HepG2 (cell line): ENCODE results near the gene FRMD1. TPM values are rescaled to one million over a fixed set of nuclear protein-coding genes. Genes with fewer than 3 reads are reported as not detected.

Experiments
- ATAC-seq: fragments of 200-7000 bp; cut with Tn5 transposase; 3 replicates; pipeline ENCODE4 v1.9.1; 2020; ENCODE audit warnings: mild to moderate bottlenecking, moderate library complexity
- BruUV-seq: library from RNA; stranded (reverse); fragments of 400-500 nt; replicated peaks from 2 replicates; lab custom pipeline; 2021; lab: Mats Ljungman, UMichigan
- CTCF ChIA-PET: fragments of 300-600 bp; formaldehyde crosslinking; extraction: SDS; loops from one replicate; lab custom pipeline; 2021; ENCODE audit warnings: low total read pairs, inconsistent platforms, low intra/inter-chr PET ratio; lab: Yijun Ruan, JAX
- POLR2A ChIA-PET: fragments of 350-600 bp; sonication (Branson Sonifier 250); formaldehyde crosslinking; loops from one replicate; lab custom pipeline; 2020; ENCODE audit warnings: antibody characterized with exemption, inconsistent platforms; lab: Yijun Ruan, JAX
- DNase-seq: peaks from one replicate; pipeline ENCODE4 v3.0.0-alpha.2; 2015; ENCODE audit warnings: low spot score
- FAIRE-seq: peaks from 3 replicates; lab custom pipeline; 2011; peaks lifted over from hg19 to GRCh38; lab: Jason Lieb, UNC
- H2AFZ ChIP-seq: one replicate; pipeline ENCODE4 v1.6.1; 2011; ENCODE audit warnings: low read length, inconsistent platforms
- H3K27ac ChIP-seq: fragments of 300-600 bp; 3 replicates; pipeline ENCODE4 v1.8.0; 2011; ENCODE audit warnings: mixed run types, mild to moderate bottlenecking, mixed read lengths, low read length, inconsistent platforms; ENCODE audit not compliant: insufficient read depth; ENCODE audit errors: extremely low read length
- H3K27me3 ChIP-seq, 2 experiments: fragments of 200-600 bp in 1 of 2; 2 replicates in 1 of 2; 3 replicates in 1 of 2; pipeline versions ENCODE4 v1.6.0 to v1.8.0; 2011; ENCODE audit warnings: low read length in 2 of 2, mild to moderate bottlenecking in 2 of 2, moderate library complexity in 2 of 2, inconsistent platforms in 1 of 2; ENCODE audit not compliant: insufficient read depth in 2 of 2, control insufficient read depth in 1 of 2
- H3K36me3 ChIP-seq, 2 experiments: fragments of 200-600 bp in 1 of 2; replicated peaks in 1 of 2; 2 replicates in 1 of 2; 3 replicates in 1 of 2; pipeline versions ENCODE4 v1.5.1 to v1.8.0; 2011; ENCODE audit warnings: low read length in 2 of 2, inconsistent platforms in 1 of 2; ENCODE audit not compliant: insufficient read depth in 2 of 2, control insufficient read depth in 1 of 2
- H3K4me1 ChIP-seq: 2 replicates; pipeline ENCODE4 v1.5.1; 2012; ENCODE audit warnings: low read length, inconsistent platforms; ENCODE audit not compliant: insufficient read depth
- H3K4me2 ChIP-seq: 2 replicates; pipeline ENCODE4 v1.6.0; 2011; ENCODE audit warnings: low read depth, low read length, inconsistent platforms
- H3K4me3 ChIP-seq, 3 experiments: fragments of 200-600 bp in 1 of 3; sonication (generic), shearing (Covaris generic) in 1 of 3; replicated peaks in 1 of 3; 2 replicates each; pipeline ENCODE4 v1.5.1; 2011 to 2016; ENCODE audit warnings: low read length in 3 of 3, inconsistent platforms in 2 of 3, low read depth in 2 of 3, mild to moderate bottlenecking in 2 of 3, control low read depth in 1 of 3, mixed read lengths in 1 of 3; ENCODE audit not compliant: insufficient read depth in 1 of 3
- H3K79me2 ChIP-seq: one replicate; pipeline ENCODE4 v1.6.1; 2011; ENCODE audit warnings: low read length, inconsistent platforms; ENCODE audit not compliant: insufficient read depth
- H3K9ac ChIP-seq: 2 replicates; pipeline ENCODE4 v1.6.0; 2011; ENCODE audit warnings: mild to moderate bottlenecking, low read depth, low read length, inconsistent platforms; ENCODE audit not compliant: insufficient read depth
- H3K9me3 ChIP-seq: 2 replicates; pipeline ENCODE4 v1.5.1; 2012; ENCODE audit warnings: mild to moderate bottlenecking, low read length
- H4K20me1 ChIP-seq: 2 replicates; pipeline ENCODE4 v1.6.0; 2011; ENCODE audit warnings: inconsistent platforms, mild to moderate bottlenecking, low read length, moderate library complexity; ENCODE audit not compliant: insufficient read depth
- FOXO1 ChIP-seq: sonication (generic); formaldehyde crosslinking; IDR thresholded peaks from 2 replicates; pipeline ENCODE4 v1.4.0; 2020; ENCODE audit warnings: missing genetic modification reagents
- GABPA ChIP-seq, 2 experiments: IDR thresholded peaks; 2 replicates each; pipeline ENCODE4 v1.6.1; 2011 to 2016; ENCODE audit warnings: low read depth in 2 of 2, low read length in 1 of 2, missing biosample characterization in 1 of 2, missing genetic modification characterization in 1 of 2
- PRDM10 ChIP-seq: sonication (generic); formaldehyde crosslinking; IDR thresholded peaks from 2 replicates; pipeline ENCODE4 v1.4.0; 2020; ENCODE audit warnings: low read depth, missing genetic modification reagents
- ZC3H13 ChIP-seq: sonication (generic); formaldehyde crosslinking; IDR thresholded peaks from 2 replicates; pipeline ENCODE4 v1.8.1; 2023; ENCODE audit warnings: mild to moderate bottlenecking, missing genetic modification reagents, moderate library complexity
- ZNF333 ChIP-seq: sonication (generic); formaldehyde crosslinking; IDR thresholded peaks from 2 replicates; pipeline ENCODE4 v1.4.0; 2020; ENCODE audit warnings: mild to moderate bottlenecking, missing genetic modification reagents, borderline replicate concordance
- ZNF350 ChIP-seq: sonication (generic); formaldehyde crosslinking; IDR thresholded peaks from 2 replicates; pipeline ENCODE4 v1.4.0; 2020; ENCODE audit warnings: mild to moderate bottlenecking, low read depth, missing genetic modification reagents, borderline replicate concordance
- WGBS: methylation state at CpG from one replicate; pipeline ENCODE4 v1.1.6; 2017; ENCODE audit warnings: low lambda C conversion rate; 5-methylcytosine and 5-hydroxymethylcytosine counted together
- in situ Hi-C: cut with HindIII; loops from 2 replicates; pipeline ENCODE4 v1.10.0; 2017; ENCODE audit warnings: low pct_unique_long_range_greater_than_20kb; ENCODE audit not compliant: extremely low pct_ligation_motif_present
- intact Hi-C: fragments of 100-400 bp; cut with micrococcal nuclease; formaldehyde crosslinking; loops from one replicate; pipeline ENCODE4 v1.10.0; 2022; ENCODE audit not compliant: unreplicated experiment
- polyA plus RNA-seq, 8 experiments: library from polyadenylated mRNA; depleted of rRNA in 3 of 8; stranded (reverse) in 7 of 8; unstranded in 1 of 8; fragments of >200 nt; fragmentation: Illumina TruSeq in 4 of 8; extraction: Trizol in 4 of 8; gene quantifications; 2 replicates each; pipeline versions ENCODE4 v1.2.1 to v1.2.3, GENCODE V29; 2011 to 2016; ENCODE audit warnings: low read depth in 4 of 8, missing spikeins in 1 of 8, mixed read lengths in 1 of 8; ENCODE audit not compliant: insufficient read depth in 1 of 8
- total RNA-seq, 5 experiments: library from RNA; depleted of rRNA; stranded (reverse); fragments of >200 nt; fragmentation: Illumina TruSeq; extraction: Trizol; gene quantifications; 2 replicates each; pipeline ENCODE4 v1.2.3, GENCODE V29; 2016; ENCODE audit warnings: low read depth in 1 of 5
- TF ChIP-seq, protein P1 (sequence below): IDR thresholded peaks from 2 replicates; pipeline ENCODE4 v1.6.1; 2016; ENCODE audit warnings: control low read depth

Gene FRMD1
- total and polyA plus RNA-seq, 2 of the 13 experiments (the other 11 are each of a cell fraction or from before 2014, with no cell fraction given): 0.01 TPM; not detected in 1

GRCh38 chr6:168072730-168073129, 6.3 kb downstream of the FRMD1 start:
- intact Hi-C loops: no loop called here
- Histone ChIP-seq H3K27me3 (peaks cover 4 to 49% of the 10 kb centered on the region in 2 experiments), H3K4me1 (no peaks in the 10 kb centered on the region), H3K4me3 (no peak overlapping the region), H3K27ac (no peak overlapping the region), H3K9ac (no peak overlapping the region), H3K79me2 (no peaks in the 10 kb centered on the region), H3K9me3 (no peaks in the 10 kb centered on the region), H4K20me1 (no peaks in the 10 kb centered on the region; the same call in 1 of the 2 replicates), H3K4me2 (no peak overlapping the region), H3K36me3 (no peaks in the 10 kb centered on the region), H2AFZ (no peak overlapping the region)
- WGBS: 24% methylated on average over 4 of the region's 4 CpGs
- no peak for DNase-seq
- BruUV-seq: no TSS peak
- ChIA-PET CTCF (no interaction called here), POLR2A (no interaction called here)
- FAIRE-seq: no peak
- ATAC-seq: no peak
- in situ Hi-C loops: no loop called here
- no peak for TF ChIP-seq ZC3H13 (CRISPR knock-in tag)
- no peak for TF ChIP-seq GABPA (IDR thresholded peaks at IDR 0.05; ENCODE audit: low read depth, low read length)
- TF ChIP-seq GABPA (CRISPR knock-in tag; IDR thresholded peaks at IDR 0.05; ENCODE audit: low read depth): no peak
- TF ChIP-seq, protein P1, sequence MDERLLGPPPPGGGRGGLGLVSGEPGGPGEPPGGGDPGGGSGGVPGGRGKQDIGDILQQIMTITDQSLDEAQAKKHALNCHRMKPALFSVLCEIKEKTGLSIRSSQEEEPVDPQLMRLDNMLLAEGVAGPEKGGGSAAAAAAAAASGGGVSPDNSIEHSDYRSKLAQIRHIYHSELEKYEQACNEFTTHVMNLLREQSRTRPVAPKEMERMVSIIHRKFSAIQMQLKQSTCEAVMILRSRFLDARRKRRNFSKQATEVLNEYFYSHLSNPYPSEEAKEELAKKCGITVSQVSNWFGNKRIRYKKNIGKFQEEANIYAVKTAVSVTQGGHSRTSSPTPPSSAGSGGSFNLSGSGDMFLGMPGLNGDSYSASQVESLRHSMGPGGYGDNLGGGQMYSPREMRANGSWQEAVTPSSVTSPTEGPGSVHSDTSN (CRISPR knock-in tag): no peak
- no peak for TF ChIP-seq ZNF333 (CRISPR knock-in tag)
- no peak for TF ChIP-seq ZNF350 (CRISPR knock-in tag)
- no peak for TF ChIP-seq FOXO1 (CRISPR knock-in tag)
- no peak for TF ChIP-seq PRDM10 (CRISPR knock-in tag)
